Upper lobe of left lung (tissue), 4 donors: ENCODE measurements around the gene VPS33B.

Experiments used
- EP300 ChIP-seq, 4 donors: sonication (generic); formaldehyde crosslinking; IDR thresholded peaks; one replicate each; pipeline ENCODE4 v1.5.1; 2017; ENCODE audit warnings: antibody characterized with exemption in 4 of 4, control low read depth in 2 of 4
- POLR2A ChIP-seq, 4 donors: fragments of 450-650 bp; IDR thresholded peaks; one replicate each; pipeline ENCODE4 v1.5.1; 2016 to 2017; ENCODE audit warnings: antibody characterized with exemption in 4 of 4, mild to moderate bottlenecking in 2 of 4
- POLR2AphosphoS5 ChIP-seq, 2 donors: sonication (generic); formaldehyde crosslinking; IDR thresholded peaks; one replicate each; pipeline ENCODE4 v1.5.1; 2017; ENCODE audit warnings: antibody characterized with exemption in 2 of 2
- TF ChIP-seq, protein P1 (sequence below), 6 experiments: fragments of 450-650 bp in 4 of 6; fragments of 200-600 bp in 2 of 6; sonication (generic) in 2 of 6; IDR thresholded peaks; one replicate each; pipeline ENCODE4 v1.5.1; 2016 to 2019; ENCODE audit warnings: antibody characterized with exemption in 6 of 6

GRCh38 chr15:90981681-90982080, 40.7 kb downstream of the VPS33B start:
- TF ChIP-seq, protein P1, sequence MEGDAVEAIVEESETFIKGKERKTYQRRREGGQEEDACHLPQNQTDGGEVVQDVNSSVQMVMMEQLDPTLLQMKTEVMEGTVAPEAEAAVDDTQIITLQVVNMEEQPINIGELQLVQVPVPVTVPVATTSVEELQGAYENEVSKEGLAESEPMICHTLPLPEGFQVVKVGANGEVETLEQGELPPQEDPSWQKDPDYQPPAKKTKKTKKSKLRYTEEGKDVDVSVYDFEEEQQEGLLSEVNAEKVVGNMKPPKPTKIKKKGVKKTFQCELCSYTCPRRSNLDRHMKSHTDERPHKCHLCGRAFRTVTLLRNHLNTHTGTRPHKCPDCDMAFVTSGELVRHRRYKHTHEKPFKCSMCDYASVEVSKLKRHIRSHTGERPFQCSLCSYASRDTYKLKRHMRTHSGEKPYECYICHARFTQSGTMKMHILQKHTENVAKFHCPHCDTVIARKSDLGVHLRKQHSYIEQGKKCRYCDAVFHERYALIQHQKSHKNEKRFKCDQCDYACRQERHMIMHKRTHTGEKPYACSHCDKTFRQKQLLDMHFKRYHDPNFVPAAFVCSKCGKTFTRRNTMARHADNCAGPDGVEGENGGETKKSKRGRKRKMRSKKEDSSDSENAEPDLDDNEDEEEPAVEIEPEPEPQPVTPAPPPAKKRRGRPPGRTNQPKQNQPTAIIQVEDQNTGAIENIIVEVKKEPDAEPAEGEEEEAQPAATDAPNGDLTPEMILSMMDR (IDR thresholded peaks at IDR 0.05) = no peak
- TF ChIP-seq POLR2A (IDR thresholded peaks at IDR 0.05) = no peak
- no peak for TF ChIP-seq EP300 (IDR thresholded peaks at IDR 0.05)
- no peak for TF ChIP-seq POLR2AphosphoS5 (IDR thresholded peaks at IDR 0.05)
